Activated CD8-positive, alpha-beta memory T cell treated with anti-CD3 and anti-CD28 coated beads, Interleukin-2, amount 50 U/mL, for 4 hours (primary cell): ENCODE results near the gene BCAS3.

Experiments used
- DNase-seq: peaks from one replicate; pipeline ENCODE4 v3.0.0-alpha.2; 2020

The BCAS3 gene

GRCh38 chr17:60676758-60677307 is 818 bp upstream of the BCAS3 start:
- no peak for DNase-seq

GRCh38 chr17:60678118-60678444 is 430 bp downstream of the BCAS3 start:
- no peak for DNase-seq

DNA sequence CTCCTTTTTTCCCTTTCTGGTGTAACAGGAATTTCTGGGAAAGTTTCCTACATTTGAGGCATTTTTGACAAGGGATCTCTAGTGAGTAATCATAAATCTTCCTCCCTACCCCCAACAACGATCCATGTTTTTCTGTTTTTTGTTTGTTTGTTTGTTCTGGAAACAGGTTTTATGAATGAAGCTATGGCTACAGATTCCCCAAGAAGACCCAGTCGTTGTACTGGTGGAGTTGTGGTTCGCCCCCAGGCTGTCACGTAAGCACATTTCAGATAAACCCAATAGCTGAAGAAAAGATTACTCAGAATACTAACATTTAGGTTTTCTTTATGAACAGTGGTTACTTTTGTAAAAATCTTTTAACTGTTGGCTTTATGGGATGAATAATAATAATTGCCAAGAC is 1.6 kb downstream of the BCAS3 start:
- DNase-seq = no peak

GRCh38 chr17:60680754-60681153 is 3.1 kb downstream of the BCAS3 start:
- no peak for DNase-seq

DNA sequence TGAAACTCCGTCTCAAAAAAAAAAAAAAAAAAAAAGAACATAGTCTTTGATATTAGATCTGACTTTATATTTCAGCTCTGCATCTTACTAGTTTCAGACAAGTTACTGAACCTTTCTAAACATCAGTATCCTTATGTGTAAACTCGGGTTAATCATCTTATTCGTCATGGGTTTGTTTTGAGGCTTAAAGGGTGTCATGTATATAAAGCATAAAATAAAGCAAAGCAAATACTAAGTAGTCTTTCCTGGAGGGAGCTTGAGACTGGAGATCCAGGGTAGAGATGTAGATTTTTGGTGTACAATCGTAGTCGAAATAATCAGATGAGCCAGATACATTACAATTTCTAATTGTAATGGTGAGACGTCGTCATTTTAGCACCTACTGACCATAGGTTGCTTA is 7.8 kb downstream of the BCAS3 start:
- DNase-seq = no peak

DNA sequence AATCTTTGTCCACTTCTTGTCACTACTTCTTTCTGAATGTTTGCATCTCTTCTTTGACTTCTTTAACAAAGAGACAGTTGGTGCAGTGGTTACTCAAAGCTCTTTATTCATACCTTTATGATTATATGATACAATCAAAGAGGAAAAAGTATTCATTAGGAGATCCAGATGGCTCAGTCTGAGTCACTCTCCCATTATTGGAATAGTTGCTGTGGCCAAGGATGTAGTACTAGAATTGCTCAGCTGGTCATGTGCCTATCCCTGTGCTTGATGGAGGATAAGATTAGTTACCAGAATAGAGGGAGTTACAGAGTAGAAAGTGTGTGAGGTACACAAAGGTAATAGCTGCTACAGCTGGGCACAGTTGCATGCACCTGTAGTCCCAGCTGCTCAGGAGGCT is 18.3 kb downstream of the BCAS3 start:
- no peak for DNase-seq

DNA sequence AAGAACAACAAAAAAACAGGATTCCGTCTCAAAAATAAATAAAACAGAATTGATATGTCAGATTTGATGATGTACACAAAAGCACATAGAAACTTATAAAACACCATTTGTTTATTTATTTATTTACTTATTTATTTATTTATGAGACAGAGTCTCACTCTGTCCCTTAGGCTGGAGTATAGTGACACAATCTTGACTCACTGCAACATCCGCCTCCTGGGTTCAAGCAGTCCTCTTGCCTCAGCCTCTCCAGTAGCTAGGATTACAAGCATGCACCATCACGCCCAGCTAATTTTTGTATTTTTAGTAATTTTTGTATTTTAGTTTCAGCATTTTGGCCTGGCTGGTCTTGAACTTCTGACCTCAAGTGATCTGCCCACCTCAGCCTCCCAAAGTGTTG is 21.4 kb downstream of the BCAS3 start:
- DNase-seq = no peak

- no peak for DNase-seq
Observed at GRCh38 chr17:60704170-60704569, 26.5 kb downstream of the BCAS3 start.

DNA sequence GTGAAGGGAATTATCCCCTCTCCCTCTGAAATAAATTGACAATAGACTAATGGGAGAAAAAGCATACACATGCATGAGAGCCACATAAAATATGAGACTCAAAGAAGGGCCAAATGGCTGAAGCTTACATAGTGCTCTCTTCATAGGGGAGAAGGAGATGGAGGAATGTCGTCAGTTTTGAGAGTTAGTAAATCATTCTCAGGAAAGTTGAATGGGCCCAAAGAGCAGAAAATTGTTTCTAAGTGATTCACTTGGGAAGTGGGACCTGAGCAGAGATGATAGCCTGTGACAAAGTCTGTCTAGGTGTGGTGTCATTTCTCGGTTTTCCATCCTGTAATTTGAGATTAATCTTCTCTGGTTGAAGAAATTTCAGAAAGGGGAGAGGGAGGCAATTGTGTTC is 35.0 kb downstream of the BCAS3 start:
- DNase-seq = no peak

DNA sequence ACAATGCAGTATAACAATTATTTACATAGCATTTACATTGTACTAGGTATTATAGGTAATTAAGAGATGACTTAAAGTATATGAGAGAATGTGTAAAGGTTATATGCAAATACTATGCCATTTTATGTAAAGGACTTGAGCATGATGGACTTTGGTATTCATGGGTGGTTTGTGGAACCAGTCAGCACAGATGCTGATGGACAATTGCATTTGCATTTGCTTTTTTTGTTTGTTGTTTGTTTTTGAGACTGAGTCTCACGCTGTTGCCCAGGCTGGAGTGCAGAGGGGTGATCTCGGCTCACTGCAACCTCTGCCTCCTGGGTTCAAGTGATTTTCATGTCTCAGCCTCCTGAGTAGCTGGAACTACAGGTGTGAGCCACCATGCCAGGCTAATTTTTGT is 36.0 kb downstream of the BCAS3 start:
- DNase-seq = no peak

DNA sequence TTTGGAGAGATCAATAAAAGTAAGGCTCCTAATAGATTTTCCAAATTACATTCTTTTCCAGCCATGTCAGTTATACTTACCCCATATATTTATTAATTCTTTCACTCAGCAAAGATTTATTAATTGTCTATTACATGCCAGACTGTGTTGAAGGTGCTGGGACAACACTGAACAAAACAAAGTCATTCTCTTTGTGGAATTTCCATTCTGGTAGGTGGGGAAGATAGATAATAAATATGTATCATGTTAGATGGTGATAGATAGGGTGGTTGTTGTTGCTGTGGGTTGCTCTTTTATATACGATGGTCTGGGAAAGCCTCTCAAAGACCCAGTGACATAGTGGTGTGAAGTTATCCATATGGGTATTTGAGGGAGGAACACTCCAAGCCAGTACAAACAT is 39.1 kb downstream of the BCAS3 start:
- no peak for DNase-seq

DNA sequence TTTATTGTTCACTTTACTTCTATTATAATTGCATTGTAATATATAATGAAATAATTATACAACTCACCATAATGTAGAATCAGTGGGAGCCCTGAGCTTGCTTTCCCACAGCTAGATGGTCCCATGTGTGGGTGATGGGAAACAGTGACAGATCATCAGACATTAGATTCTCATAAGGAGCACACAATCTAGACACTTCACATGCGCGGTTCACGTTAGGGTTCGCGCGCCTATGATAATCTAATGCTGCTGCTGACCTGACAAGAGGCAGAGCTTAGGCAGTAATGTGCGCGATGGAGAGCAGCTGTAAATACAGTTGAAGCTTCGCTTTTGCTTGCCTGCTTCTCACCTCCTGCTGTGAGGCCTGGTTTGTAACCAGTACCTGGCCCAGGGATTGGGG is 40.2 kb downstream of the BCAS3 start:
- DNase-seq = no peak

GRCh38 chr17:60720763-60721531 is 43.3 kb downstream of the BCAS3 start:
- DNase-seq = peak; percentile 17

DNA sequence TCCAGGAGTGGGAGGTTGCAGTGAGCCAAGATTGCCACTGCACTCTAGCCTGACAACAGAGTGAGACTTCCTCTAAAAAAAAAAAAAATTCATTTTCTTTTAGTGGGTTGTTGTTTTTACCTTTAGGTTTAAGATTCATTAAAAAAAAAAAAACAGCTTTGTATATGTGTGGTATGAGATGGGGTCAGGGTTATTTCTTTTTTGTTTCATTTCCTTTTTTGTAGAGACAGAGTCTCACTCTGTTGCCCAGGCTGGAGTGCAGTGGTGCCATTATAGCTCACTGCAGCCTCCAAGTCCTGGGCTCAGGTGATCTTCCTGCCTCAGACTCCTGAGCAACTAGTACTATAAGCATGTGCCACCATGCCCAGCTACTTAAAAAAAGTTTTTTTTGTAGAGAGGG is 47.0 kb downstream of the BCAS3 start:
- DNase-seq = no peak

DNA sequence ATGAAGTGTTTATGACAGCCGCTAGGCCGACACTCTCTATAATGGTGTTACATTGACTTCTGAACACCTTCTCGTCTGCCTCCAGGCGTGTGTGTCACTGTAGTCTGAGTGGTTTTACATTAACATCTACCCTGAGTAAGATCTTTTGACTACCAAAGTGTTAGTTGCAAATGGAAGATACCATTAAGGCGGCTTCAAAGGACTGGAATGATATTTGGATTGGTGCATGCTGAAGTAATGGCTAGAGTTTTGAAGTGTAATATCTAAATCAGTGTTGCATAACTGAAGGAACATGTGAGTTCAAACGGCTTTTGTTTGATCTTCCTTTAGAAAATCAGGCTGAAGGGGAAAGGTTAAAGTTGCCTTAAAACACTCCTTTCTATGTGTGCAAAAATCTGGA is 52.2 kb downstream of the BCAS3 start:
- DNase-seq = no peak

- DNase-seq = no peak
Observed at GRCh38 chr17:60730273-60730672, 52.6 kb downstream of the BCAS3 start.

GRCh38 chr17:60738287-60738686 is 60.6 kb downstream of the BCAS3 start:
- DNase-seq = no peak

GRCh38 chr17:60740584-60740983 is 62.9 kb downstream of the BCAS3 start:
- no peak for DNase-seq

GRCh38 chr17:60741031-60741430 is 63.4 kb downstream of the BCAS3 start:
- no peak for DNase-seq

- no peak for DNase-seq
Observed at GRCh38 chr17:60743282-60743681, 65.6 kb downstream of the BCAS3 start.

DNA sequence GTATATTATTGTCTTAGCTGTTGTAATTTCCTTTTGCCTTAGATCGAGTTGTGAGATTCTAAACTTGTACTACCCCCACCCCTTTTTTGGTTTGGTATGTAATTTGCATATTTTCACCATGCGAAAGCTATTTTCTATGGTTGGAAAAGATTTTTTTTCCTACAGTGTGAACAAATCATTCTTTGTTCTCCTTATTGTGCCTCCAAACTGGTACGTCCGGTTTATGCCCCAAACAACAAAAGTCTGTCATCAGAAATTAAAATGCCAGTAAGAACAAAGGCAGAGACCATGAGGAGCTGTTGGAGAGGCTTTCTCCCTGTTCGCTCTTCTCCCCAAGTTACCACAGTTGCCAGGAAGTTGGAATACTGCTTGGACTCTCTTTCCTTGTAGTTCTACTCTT is 66.1 kb downstream of the BCAS3 start:
- DNase-seq = no peak

GRCh38 chr17:60744355-60744966 is 66.8 kb downstream of the BCAS3 start:
- no peak for DNase-seq

GRCh38 chr17:60745544-60745943 is 67.9 kb downstream of the BCAS3 start:
- DNase-seq = no peak

GRCh38 chr17:60747069-60747808 is 69.6 kb downstream of the BCAS3 start:
- DNase-seq = no peak
